ENCODE results near the gene MOV10L1.

MOV10L1 gene

GRCh38 chr22:50067244-50067643, 22.6 kb upstream of the MOV10L1 start:
- no peak overlapping the region for H3K4me3 ChIP-seq (ENCODE audit: low read length)
- no peak for TF ChIP-seq CTCF (IDR thresholded peaks at IDR 0.05; ENCODE audit: insufficient read depth, low read depth, low read length, missing control alignments)
- DNase-seq (ENCODE audit: low read depth) = no peak

- no peak for DNase-seq (ENCODE audit: low read depth)
- H3K4me3 ChIP-seq (ENCODE audit: low read length) = no peak overlapping the region
- no peak for TF ChIP-seq CTCF (IDR thresholded peaks at IDR 0.05; ENCODE audit: insufficient read depth, low read depth, low read length, missing control alignments)
Measured at GRCh38 chr22:50068096-50068495, 21.7 kb upstream of the MOV10L1 start.

- H3K4me3 ChIP-seq (ENCODE audit: low read length) = no peak overlapping the region
- no peak for DNase-seq (ENCODE audit: low read depth)
- TF ChIP-seq CTCF (IDR thresholded peaks at IDR 0.05; ENCODE audit: insufficient read depth, low read depth, low read length, missing control alignments) = no peak
Measured at GRCh38 chr22:50070366-50070765, 19.4 kb upstream of the MOV10L1 start.

DNA sequence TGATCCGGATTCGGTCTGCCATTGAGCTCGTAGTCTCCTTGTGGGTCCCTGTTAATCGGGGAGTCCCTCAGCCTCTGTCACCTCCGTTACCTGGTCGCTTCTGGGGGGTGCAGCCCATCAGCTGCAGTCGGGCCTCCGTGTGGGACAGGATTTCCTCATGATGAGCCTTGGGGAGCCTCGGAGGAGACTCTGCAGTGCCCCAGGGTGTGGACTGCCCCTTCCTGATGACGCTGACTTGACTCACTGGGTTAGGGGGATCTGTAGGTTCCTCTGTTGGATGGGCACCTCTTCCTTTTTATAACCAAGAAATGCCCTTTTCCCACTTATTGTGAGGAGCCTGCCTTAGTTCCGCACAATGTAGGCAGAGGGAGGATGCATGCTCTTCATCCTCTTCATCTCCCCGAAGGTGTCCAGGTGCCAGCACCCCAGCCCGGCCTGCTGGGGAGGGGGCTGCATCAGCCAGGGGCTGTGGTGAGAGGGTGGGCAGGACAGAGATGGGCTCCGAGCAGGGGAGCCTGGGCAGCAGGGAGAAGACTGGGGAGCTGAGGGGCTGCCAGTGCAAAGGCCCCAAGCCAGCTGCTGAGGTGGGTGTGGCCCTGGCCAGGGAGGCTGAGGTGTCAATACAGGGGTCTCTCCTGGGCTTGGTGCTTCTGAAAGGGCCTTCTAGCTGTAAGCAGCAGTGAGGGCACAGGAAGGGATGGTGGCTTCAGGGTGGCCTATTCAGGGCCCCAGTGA, 18.2 kb upstream of the MOV10L1 start:
- DNase-seq (ENCODE audit: low read depth) = peak; percentile 8

DNA sequence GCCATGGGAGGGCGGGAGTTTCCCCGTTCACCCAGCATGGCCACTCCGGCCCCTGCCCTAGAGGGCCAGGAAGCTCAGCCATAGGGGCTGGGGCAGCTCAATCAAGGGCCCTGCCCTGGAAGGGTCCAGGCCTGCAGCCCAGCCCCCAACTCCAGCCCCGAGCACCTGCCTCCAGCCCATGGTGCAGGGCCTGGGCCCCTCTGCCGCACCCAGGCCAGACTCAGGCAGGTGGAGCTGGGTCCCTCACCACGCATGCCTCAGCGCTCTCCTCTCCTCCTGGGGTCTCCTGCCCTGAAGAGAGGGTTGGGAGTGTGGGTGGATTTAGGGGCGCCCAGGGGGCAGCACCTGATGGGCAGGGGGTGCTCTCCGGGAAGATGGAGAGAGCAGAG, 17.6 kb upstream of the MOV10L1 start:
- H3K4me3 ChIP-seq (ENCODE audit: low read length) = no peak overlapping the region
- no peak for TF ChIP-seq CTCF (IDR thresholded peaks at IDR 0.05; ENCODE audit: insufficient read depth, low read depth, low read length, missing control alignments)
- no peak for DNase-seq (ENCODE audit: low read depth)

More for the DNA sequence above, 18.2 kb upstream of the MOV10L1 start:
- no peak overlapping the region for H3K4me3 ChIP-seq (ENCODE audit: low read length)
- no peak for TF ChIP-seq CTCF (IDR thresholded peaks at IDR 0.05; ENCODE audit: insufficient read depth, low read depth, low read length, missing control alignments)

GRCh38 chr22:50072714-50073538, 16.9 kb upstream of the MOV10L1 start:
- no peak overlapping the region for H3K4me3 ChIP-seq (ENCODE audit: low read length)
- DNase-seq (ENCODE audit: low read depth) = no peak
- TF ChIP-seq CTCF (IDR thresholded peaks at IDR 0.05; ENCODE audit: insufficient read depth, low read depth, low read length, missing control alignments) = no peak
